CD4-positive, alpha-beta T cell (primary cell): ENCODE results near the gene SLC39A5. TPM values are rescaled to one million over a fixed set of nuclear protein-coding genes. Genes with fewer than 3 reads are reported as not detected.
A peak's percentile ranks its signal among the peaks of the same experiment; 100 is the strongest.

ENCODE experiments used
- ATAC-seq: fragments of 200-7000 bp; cut with Tn5 transposase; one replicate; pipeline ENCODE4 v1.10.0; 2022; ENCODE audit warnings: mild to moderate bottlenecking; ENCODE audit not compliant: poor library complexity
- CTCF ChIA-PET: fragments of 350-600 bp; sonication (Branson Sonifier 250); formaldehyde crosslinking; loops from one replicate; lab custom pipeline; 2021; ENCODE audit warnings: antibody characterized with exemption, inconsistent platforms; lab: Charles Lee
- POLR2A ChIA-PET: fragments of 350-600 bp; sonication (Branson Sonifier 250); formaldehyde crosslinking; loops from one replicate; lab custom pipeline; 2021; ENCODE audit warnings: antibody characterized with exemption, inconsistent platforms; lab: Charles Lee
- DNase-seq, 14 experiments: peaks; one replicate each; pipeline ENCODE4 v3.0.0-alpha.2; 2013 to 2020; ENCODE audit warnings: mixed read lengths in 2 of 14
- H3K27ac ChIP-seq, 2 donors: one replicate each; pipeline versions ENCODE4 v1.5.1 to v1.7.0; 2013; ENCODE audit warnings: low read length in 2 of 2, low read depth in 1 of 2, mild to moderate bottlenecking in 1 of 2
- H3K27me3 ChIP-seq, 2 experiments: 1 replicate in 1 of 2; 2 replicates in 1 of 2; pipeline versions ENCODE4 v1.6.1 to v1.7.0; 2013; ENCODE audit warnings: low read length in 2 of 2, control low read depth in 1 of 2, mild to moderate bottlenecking in 1 of 2, moderate library complexity in 1 of 2; ENCODE audit not compliant: insufficient read depth in 2 of 2, control insufficient read depth in 1 of 2
- H3K36me3 ChIP-seq: one replicate; pipeline ENCODE4 v1.6.1; 2013; ENCODE audit warnings: low read length, control low read depth; ENCODE audit not compliant: insufficient read depth
- H3K4me1 ChIP-seq: one replicate; pipeline ENCODE4 v1.6.1; 2013; ENCODE audit warnings: low read length, control low read depth; ENCODE audit not compliant: insufficient read depth
- H3K4me3 ChIP-seq: one replicate; pipeline ENCODE4 v1.5.1; 2013; ENCODE audit warnings: mild to moderate bottlenecking, low read length, moderate library complexity
- H3K9me3 ChIP-seq, 2 experiments: 1 replicate in 1 of 2; 2 replicates in 1 of 2; pipeline versions ENCODE4 v1.6.1 to v1.7.0; 2013; ENCODE audit warnings: low read length in 2 of 2, mild to moderate bottlenecking in 2 of 2, control low read depth in 1 of 2, moderate library complexity in 1 of 2; ENCODE audit not compliant: control insufficient read depth in 1 of 2, insufficient read depth in 1 of 2
- H3K27ac Mint-ChIP-seq: one replicate; pipeline ENCODE4 v1.8.0; 2020; ENCODE audit warnings: mixed read lengths
- H3K27me3 Mint-ChIP-seq: one replicate; pipeline ENCODE4 v1.8.0; 2021; ENCODE audit warnings: mixed read lengths
- H3K36me3 Mint-ChIP-seq: one replicate; pipeline ENCODE4 v1.8.0; 2021; ENCODE audit warnings: low read depth, mixed read lengths
- H3K4me1 Mint-ChIP-seq: one replicate; pipeline ENCODE4 v1.8.0; 2021; ENCODE audit warnings: low read depth, mixed read lengths
- H3K4me3 Mint-ChIP-seq: one replicate; pipeline ENCODE4 v1.8.0; 2020; ENCODE audit warnings: mild to moderate bottlenecking, mixed read lengths
- H3K9me3 Mint-ChIP-seq: one replicate; pipeline ENCODE4 v1.8.0; 2020; ENCODE audit warnings: mixed read lengths
- intact Hi-C, 2 experiments: fragments of 100-400 bp; cut with DNase I in 1 of 2; cut with micrococcal nuclease in 1 of 2; formaldehyde crosslinking; loops; one replicate each; pipeline versions ENCODE4 v1.15.1 to v1.9.0; 2023 to 2025; cut with DNase I, micrococcal nuclease
- total RNA-seq, 174 experiments: library from RNA in 2 of 174; stranded (reverse) in 2 of 174; gene quantifications; one replicate each; pipeline ENCODE4 v1.2.3 and lab custom pipeline; 2021 to 2026
- TF ChIP-seq, protein P1 (sequence below): fragments of 200-600 bp; IDR thresholded peaks from one replicate; pipeline ENCODE4 v1.8.0; 2022; ENCODE audit warnings: antibody characterized with exemption, mild to moderate bottlenecking

Gene SLC39A5
- total RNA-seq, 2 experiments from 2014 or later: 0.33 TPM; not detected in 1

DNA sequence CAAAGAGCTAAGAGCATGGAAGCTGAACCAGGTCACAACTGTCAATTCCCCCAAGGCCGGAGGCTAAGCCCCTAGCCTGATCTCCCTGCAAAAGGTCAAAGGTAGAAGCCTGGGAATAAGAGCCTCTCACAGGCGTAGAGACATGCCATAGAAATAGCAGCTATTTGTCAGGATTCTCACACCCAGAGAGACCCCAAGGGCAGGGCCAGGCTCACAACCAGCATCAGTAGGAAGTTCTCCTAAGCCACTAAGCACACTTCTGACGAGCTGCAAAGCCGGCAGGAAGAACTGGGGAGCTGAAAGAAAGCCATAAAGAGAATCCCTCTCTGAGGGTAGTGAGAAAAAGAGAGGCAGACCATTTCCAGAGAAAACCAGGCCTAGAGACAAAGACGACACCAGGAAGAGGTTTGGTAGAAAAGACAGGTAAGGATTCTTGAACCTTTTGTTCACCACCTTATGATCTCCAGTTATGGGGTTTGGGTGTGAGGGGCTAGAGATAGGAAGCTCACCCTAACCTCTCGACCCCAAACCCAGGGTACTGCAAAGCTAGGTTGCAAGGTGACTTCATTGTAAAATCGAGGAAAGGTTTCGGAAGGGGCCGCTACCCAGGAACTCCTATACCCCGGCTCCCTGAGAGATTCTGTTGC lies 41.6 kb upstream of the SLC39A5 start:
- intact Hi-C loops: loop anchor here (1.0 to 5.0 kb wide), 9 partner anchors 27 to 446 kb away; partner anchors contain the start of genes MYL6B (in 2 of the 2), GDF11 (in 1 of the 2) and ZC3H10 (in 1 of the 2)
- ChIA-PET POLR2A (interaction anchor here (0.7 to 4.1 kb wide), 16 partner anchors 12 to 450 kb away, joined by 3 to 116 read pairs (median 10); partner anchors contain the start of genes COQ10A, ESYT1, MYL6 and MYL6B), CTCF (interaction anchor here (0.6 to 4.7 kb wide), 8 partner anchors 13 to 83 kb away, joined by 3 to 138 read pairs (median 20); partner anchors contain the start of genes ESYT1, MYL6B, RPL41 and ZC3H10)
- peak overlapping the region; percentile 96 for H3K4me3 Mint-ChIP-seq
- Histone ChIP-seq H3K27me3 (no peaks in the 10 kb centered on the region), H3K4me3 (peak overlapping the region; percentile 96), H3K9me3 (no peaks in the 10 kb centered on the region), H3K4me1 (peaks cover 33% of the 10 kb centered on the region), H3K27ac (peak overlapping the region; percentile 65 to 75), H3K36me3 (peaks cover 37% of the 10 kb centered on the region)
- peaks cover 5% of the 10 kb centered on the region for H3K27me3 Mint-ChIP-seq
- DNase-seq (peak in 3 of 14 experiments; percentile 19 to 37 (median 25)), ATAC-seq (no peak)
- H3K36me3 Mint-ChIP-seq: peaks cover 65% of the 10 kb centered on the region
- H3K4me1 Mint-ChIP-seq: peaks cover 44% of the 10 kb centered on the region
- H3K27ac Mint-ChIP-seq: peak overlapping the region; percentile 99
- TF ChIP-seq, protein P1, sequence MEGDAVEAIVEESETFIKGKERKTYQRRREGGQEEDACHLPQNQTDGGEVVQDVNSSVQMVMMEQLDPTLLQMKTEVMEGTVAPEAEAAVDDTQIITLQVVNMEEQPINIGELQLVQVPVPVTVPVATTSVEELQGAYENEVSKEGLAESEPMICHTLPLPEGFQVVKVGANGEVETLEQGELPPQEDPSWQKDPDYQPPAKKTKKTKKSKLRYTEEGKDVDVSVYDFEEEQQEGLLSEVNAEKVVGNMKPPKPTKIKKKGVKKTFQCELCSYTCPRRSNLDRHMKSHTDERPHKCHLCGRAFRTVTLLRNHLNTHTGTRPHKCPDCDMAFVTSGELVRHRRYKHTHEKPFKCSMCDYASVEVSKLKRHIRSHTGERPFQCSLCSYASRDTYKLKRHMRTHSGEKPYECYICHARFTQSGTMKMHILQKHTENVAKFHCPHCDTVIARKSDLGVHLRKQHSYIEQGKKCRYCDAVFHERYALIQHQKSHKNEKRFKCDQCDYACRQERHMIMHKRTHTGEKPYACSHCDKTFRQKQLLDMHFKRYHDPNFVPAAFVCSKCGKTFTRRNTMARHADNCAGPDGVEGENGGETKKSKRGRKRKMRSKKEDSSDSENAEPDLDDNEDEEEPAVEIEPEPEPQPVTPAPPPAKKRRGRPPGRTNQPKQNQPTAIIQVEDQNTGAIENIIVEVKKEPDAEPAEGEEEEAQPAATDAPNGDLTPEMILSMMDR: no peak
- H3K9me3 Mint-ChIP-seq: no peaks in the 10 kb centered on the region

DNA sequence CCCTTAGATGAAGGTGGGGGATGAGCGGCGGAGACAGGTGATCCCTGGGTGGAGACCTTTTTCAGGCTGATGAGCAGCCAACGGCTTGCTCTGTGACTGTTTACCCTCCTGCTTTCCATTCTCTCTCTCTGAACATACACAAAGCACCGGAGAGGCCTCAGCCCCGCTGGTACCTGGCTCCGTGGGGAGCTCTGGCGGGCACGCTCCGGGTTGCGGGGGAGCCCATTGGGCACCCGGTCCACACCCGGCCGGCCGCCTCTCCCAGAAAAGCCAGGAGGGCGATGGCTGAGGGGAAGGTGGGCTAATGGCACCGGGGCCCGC lies 41.1 kb upstream of the SLC39A5 start:
- peak overlapping the region; percentile 96 for H3K4me3 ChIP-seq
- H3K4me1 Mint-ChIP-seq: peaks cover 46% of the 10 kb centered on the region
- peak overlapping the region; percentile 96 for H3K4me3 Mint-ChIP-seq
- ATAC-seq (peak; percentile 12), DNase-seq (peak in 4 of 14 experiments; percentile 6 to 44 (median 8))
- no peaks in the 10 kb centered on the region for H3K27me3 ChIP-seq
- no peaks in the 10 kb centered on the region for H3K9me3 Mint-ChIP-seq
- peaks cover 5% of the 10 kb centered on the region for H3K27me3 Mint-ChIP-seq
- POLR2A ChIA-PET: interaction anchor here (0.6 to 4.1 kb wide), 21 partner anchors 11 to 499 kb away, joined by 3 to 116 read pairs (median 9); partner anchors contain the start of genes ANKRD52, COQ10A, ESYT1 and MYL6
- CTCF ChIA-PET: interaction anchor here (0.7 to 4.7 kb wide), 17 partner anchors 8 to 145 kb away, joined by 3 to 138 read pairs (median 9); partner anchors contain the start of genes ANKRD52, ESYT1, MYL6B and RPL41
- H3K27ac Mint-ChIP-seq: peak overlapping the region; percentile 99
- H3K27ac ChIP-seq: peak overlapping the region; percentile 65 to 75
- H3K4me1 ChIP-seq: peaks cover 33% of the 10 kb centered on the region
- no peaks in the 10 kb centered on the region for H3K9me3 ChIP-seq
- H3K36me3 Mint-ChIP-seq: peaks cover 62% of the 10 kb centered on the region
- TF ChIP-seq, protein P1: no peak
- peaks cover 32% of the 10 kb centered on the region for H3K36me3 ChIP-seq
- intact Hi-C loops: loop anchor here (1.0 to 5.0 kb wide), 9 partner anchors 28 to 446 kb away; partner anchors contain the start of genes MYL6B (in 2 of the 2), GDF11 (in 1 of the 2) and ZC3H10 (in 1 of the 2)

DNA sequence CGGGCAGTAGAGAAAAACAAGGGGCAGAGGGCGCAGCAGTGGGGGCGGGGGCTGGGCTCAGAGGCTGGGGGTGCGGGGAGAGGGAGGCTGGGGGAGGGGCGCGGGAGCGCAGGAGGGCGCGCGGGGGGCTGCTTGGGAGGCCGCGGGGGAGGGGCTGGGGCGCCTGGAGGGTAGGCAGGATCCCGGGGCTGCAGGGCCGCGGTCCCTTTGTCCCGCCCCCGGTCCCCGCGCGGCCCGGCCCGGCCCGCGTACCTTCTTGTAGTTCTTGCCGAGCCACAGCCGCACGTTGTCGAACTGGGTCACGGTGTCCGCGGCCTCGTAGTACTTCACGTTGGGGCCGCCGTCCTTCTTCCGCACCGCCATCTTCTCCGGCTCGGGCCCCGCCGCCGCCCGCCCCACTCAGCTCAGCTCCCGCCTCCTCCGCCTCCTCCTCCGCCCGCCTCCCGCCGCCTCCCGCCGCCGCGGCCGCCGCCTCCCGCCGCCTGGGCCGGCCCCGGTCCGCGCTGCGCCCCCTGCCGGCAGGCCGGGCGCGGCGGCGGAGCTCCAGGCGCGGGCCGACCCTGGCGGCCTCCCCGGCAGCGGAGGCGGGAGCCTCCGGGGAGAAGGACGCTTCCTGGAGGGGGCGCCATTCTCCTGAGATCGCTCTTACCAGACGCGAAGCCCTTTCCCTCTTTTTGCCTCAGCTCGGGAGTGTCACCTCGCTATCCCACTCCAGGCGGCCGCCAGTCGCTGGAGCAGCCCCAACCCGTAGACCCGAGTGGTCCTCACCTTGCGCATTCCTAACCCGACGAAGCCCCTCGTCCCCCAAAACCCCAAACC lies 40.5 kb upstream of the SLC39A5 start, which contains the start of gene SMARCC2:
Gene SMARCC2 (minus strand): TSS at position 385 of the 819 bp plus-strand sequence. CDS start 22 bp downstream, at position 363.
- intact Hi-C loops: loop anchor here (2.0 to 5.0 kb wide), 7 partner anchors 29 to 447 kb away; partner anchors contain the start of genes MYL6B (in 2 of the 2), GDF11 (in 1 of the 2) and ZC3H10 (in 1 of the 2)
- no peaks in the 10 kb centered on the region for H3K9me3 ChIP-seq
- peaks cover 26% of the 10 kb centered on the region for H3K36me3 ChIP-seq
- H3K36me3 Mint-ChIP-seq: peaks cover 56% of the 10 kb centered on the region
- H3K4me1 Mint-ChIP-seq: peaks cover 46% of the 10 kb centered on the region
- no peaks in the 10 kb centered on the region for H3K27me3 ChIP-seq
- POLR2A ChIA-PET: interaction anchor here (0.6 to 4.1 kb wide), 43 partner anchors 8 to 499 kb away, joined by 3 to 116 read pairs (median 5); partner anchors contain the start of genes ANKRD52, CNPY2, COQ10A and ESYT1
- H3K4me3 Mint-ChIP-seq: peak within 1 kb of the TSS; percentile 99
- CTCF ChIA-PET: interaction anchor here (0.6 to 4.7 kb wide), 47 partner anchors 8 to 451 kb away, joined by 3 to 138 read pairs (median 4); partner anchors contain the start of genes ANKRD52, CNPY2, COQ10A and ERBB3
- peak within 1 kb of the TSS; percentile 87 to 93 for H3K27ac ChIP-seq
- ATAC-seq: peak; percentile 77
- no peaks in the 10 kb centered on the region for H3K9me3 Mint-ChIP-seq
- TF ChIP-seq, protein P1: peak; percentile 64
- H3K4me1 ChIP-seq: peaks cover 33% of the 10 kb centered on the region
- peak; percentile 71 to 95 (median 80) for DNase-seq
- peak within 1 kb of the TSS; percentile 96 for H3K4me3 ChIP-seq
- H3K27ac Mint-ChIP-seq: peak within 1 kb of the TSS; percentile 99
- H3K27me3 Mint-ChIP-seq: peaks cover 5% of the 10 kb centered on the region
